Natural killer cell (primary cell): ENCODE data around the gene IL9. TPM values are rescaled to one million over a fixed set of nuclear protein-coding genes. Genes with fewer than 3 reads are reported as not detected.

Experiments
- ATAC-seq, 3 donors: fragments of 150-1000 bp in 2 of 3; fragments of 200-7000 bp in 1 of 3; cut with Tn5 transposase; 1 replicate in 1 of 3; 2 replicates in 2 of 3; pipeline ENCODE4 v1.10.0; 2021; ENCODE audit warnings: mild to moderate bottlenecking in 2 of 3, moderate library complexity in 2 of 3
- DNase-seq, 2 donors: peaks; one replicate each; pipeline versions ENCODE4 v3.0.0 to v3.0.0-alpha.2; 2013 to 2021; ENCODE audit warnings: mixed read lengths in 1 of 2
- H3K27ac ChIP-seq: one replicate; pipeline ENCODE4 v1.5.1; 2013; ENCODE audit warnings: mild to moderate bottlenecking, low read length
- H3K27me3 ChIP-seq: one replicate; pipeline ENCODE4 v1.6.1; 2013; ENCODE audit warnings: low read length; ENCODE audit not compliant: control insufficient read depth, insufficient read depth
- H3K36me3 ChIP-seq: one replicate; pipeline ENCODE4 v1.6.1; 2013; ENCODE audit warnings: low read length; ENCODE audit not compliant: control insufficient read depth, insufficient read depth
- H3K4me1 ChIP-seq: one replicate; pipeline ENCODE4 v1.6.1; 2013; ENCODE audit warnings: low read length; ENCODE audit not compliant: control insufficient read depth, insufficient read depth
- H3K4me3 ChIP-seq: one replicate; pipeline ENCODE4 v1.5.1; 2013; ENCODE audit warnings: low read length
- H3K9me3 ChIP-seq: one replicate; pipeline ENCODE4 v1.6.1; 2013; ENCODE audit warnings: low read length; ENCODE audit not compliant: control insufficient read depth, insufficient read depth
- H3K27ac Mint-ChIP-seq, 2 donors: one replicate each; pipeline ENCODE4 v1.8.0; 2022; ENCODE audit warnings: mild to moderate bottlenecking in 2 of 2, mixed read lengths in 2 of 2, moderate library complexity in 1 of 2
- H3K27me3 Mint-ChIP-seq, 2 donors: one replicate each; pipeline ENCODE4 v1.8.0; 2022; ENCODE audit warnings: low read depth in 2 of 2, mixed read lengths in 2 of 2
- H3K36me3 Mint-ChIP-seq: one replicate; pipeline ENCODE4 v1.8.0; 2022; ENCODE audit warnings: mixed read lengths
- H3K4me1 Mint-ChIP-seq, 2 donors: one replicate each; pipeline ENCODE4 v1.8.0; 2022; ENCODE audit warnings: mixed read lengths in 2 of 2
- H3K4me3 Mint-ChIP-seq: one replicate; pipeline ENCODE4 v1.8.0; 2022; ENCODE audit warnings: mild to moderate bottlenecking, moderate library complexity, mixed read lengths
- H3K9me3 Mint-ChIP-seq, 2 donors: one replicate each; pipeline ENCODE4 v1.8.0; 2022; ENCODE audit warnings: mixed read lengths in 2 of 2
- CTCF ChIP-seq: fragments of 200-600 bp; IDR thresholded peaks from one replicate; pipeline ENCODE4 v1.8.0; 2022; ENCODE audit warnings: antibody characterized with exemption
- WGBS: methylation state at CpG from one replicate; pipeline ENCODE4 v1.1.7; 2013; ENCODE audit warnings: missing lambda C conversion rate; ENCODE audit not compliant: insufficient coverage; 5-methylcytosine and 5-hydroxymethylcytosine counted together
- intact Hi-C: fragments of 100-400 bp; cut with micrococcal nuclease; formaldehyde crosslinking; loops from one replicate; pipeline ENCODE4 v1.14.2; 2022
- total RNA-seq, 4 donors: library from RNA; stranded (reverse); fragments of 120-200 nt in 1 of 4; gene quantifications; one replicate each; pipeline versions ENCODE4 v1.2.3 to v1.2.4, GENCODE V29; 2013 to 2022

The IL9 gene
- not detected for total RNA-seq
- not detected for total RNA-seq (2013)

GRCh38 chr5:135895474-135896006, at the start of gene IL9:
TSS of gene IL9 (minus strand) at chr5:135895841. CDS start at chr5:135895816, 25 bp downstream.
- Mint-ChIP-seq H3K36me3 (no peaks in the 10 kb centered on the region), H3K27me3 (peaks cover 22 to 55% of the 10 kb centered on the region in 2 donors), H3K9me3 (no peaks in the 10 kb centered on the region), H3K4me3 (no peak within 1 kb of the TSS), H3K4me1 (no peaks in the 10 kb centered on the region), H3K27ac (no peak within 1 kb of the TSS)
- no peak within 1 kb of the TSS for H3K4me3 ChIP-seq
- no peak for TF ChIP-seq CTCF
- DNase-seq, result no peak
- no peaks in the 10 kb centered on the region for H3K36me3 ChIP-seq
- no peaks in the 10 kb centered on the region for H3K4me1 ChIP-seq
- H3K9me3 ChIP-seq, result no peaks in the 10 kb centered on the region
- intact Hi-C loops, result no loop called here
- no peak for ATAC-seq
- no peak within 1 kb of the TSS for H3K27ac ChIP-seq
- 48% methylated on average over 6 of the region's 7 CpGs for WGBS
- H3K27me3 ChIP-seq, result peaks cover 4% of the 10 kb centered on the region

- peaks cover 8 to 35% of the 10 kb centered on the region in 2 donors for H3K27me3 Mint-ChIP-seq
- DNase-seq (peak in 1 of 2 donors; percentile 69), ATAC-seq (no peak)
- no peak overlapping the region for H3K4me3 ChIP-seq
- H3K4me3 Mint-ChIP-seq, result no peak overlapping the region
- no peaks in the 10 kb centered on the region for H3K27me3 ChIP-seq
- H3K36me3 ChIP-seq, result no peaks in the 10 kb centered on the region
- H3K9me3 ChIP-seq, result no peaks in the 10 kb centered on the region
- TF ChIP-seq CTCF, result peak; percentile 70
- no peaks in the 10 kb centered on the region for H3K4me1 Mint-ChIP-seq
- 2% methylated on average over 3 of the region's 3 CpGs for WGBS
- intact Hi-C loops, result loop anchor here (1.0 to 5.0 kb wide), 3 partner anchors 117 to 267 kb away; no protein-coding TSS in a partner anchor
- no peaks in the 10 kb centered on the region for H3K9me3 Mint-ChIP-seq
- H3K4me1 ChIP-seq, result no peaks in the 10 kb centered on the region
- H3K36me3 Mint-ChIP-seq, result no peaks in the 10 kb centered on the region
- H3K27ac ChIP-seq, result no peak overlapping the region
- H3K27ac Mint-ChIP-seq, result no peak overlapping the region
These were observed 49.4 kb upstream of the IL9 start for GRCh38 chr5:135944967-135945560.

GRCh38 chr5:135944564-135944963, 48.9 kb upstream of the IL9 start:
- TF ChIP-seq CTCF, result no peak
- intact Hi-C loops, result no loop called here
- no peak overlapping the region for H3K27ac Mint-ChIP-seq

More at GRCh38 chr5:135944564-135944963, 48.9 kb upstream of the IL9 start:
- no peaks in the 10 kb centered on the region for H3K4me1 Mint-ChIP-seq
- no peaks in the 10 kb centered on the region for H3K36me3 Mint-ChIP-seq
- H3K9me3 ChIP-seq, result no peaks in the 10 kb centered on the region
- H3K27me3 Mint-ChIP-seq, result peaks cover 8 to 35% of the 10 kb centered on the region in 2 donors
- ATAC-seq, result no peak
- no peak overlapping the region for H3K27ac ChIP-seq
- no peaks in the 10 kb centered on the region for H3K4me1 ChIP-seq
- no peak for DNase-seq
- no peaks in the 10 kb centered on the region for H3K9me3 Mint-ChIP-seq
- H3K36me3 ChIP-seq, result no peaks in the 10 kb centered on the region
- H3K4me3 ChIP-seq, result no peak overlapping the region
- H3K4me3 Mint-ChIP-seq, result no peak overlapping the region
- H3K27me3 ChIP-seq, result no peaks in the 10 kb centered on the region
